SK-N-SH (cell line): ENCODE measurements around the gene C1orf174. TPM values are rescaled to one million over a fixed set of nuclear protein-coding genes. Genes with fewer than 3 reads are reported as not detected.

ENCODE experiments used
- CTCF ChIA-PET: fragments of 300-600, 350-600 bp; formaldehyde crosslinking; extraction: SDS; loops from one replicate; lab custom pipeline; 2021; lab: Yijun Ruan, JAX
- POLR2A ChIA-PET: fragments of 350-600 bp; sonication (Branson Sonifier 250); formaldehyde crosslinking; extraction: SDS; loops from one replicate; lab custom pipeline; 2020; ENCODE audit warnings: antibody characterized with exemption, inconsistent platforms; lab: Yijun Ruan, JAX
- DNase-seq: peaks from one replicate; pipeline ENCODE4 v3.0.0; 2012
- H2AFZ ChIP-seq: fragments of 200-600 bp; sonication (generic); 2 replicates; pipeline ENCODE4 v1.8.1; 2016; ENCODE audit warnings: antibody characterized with exemption, mild to moderate bottlenecking, low read depth
- H3F3A ChIP-seq: fragments of 200-600 bp; sonication (generic); replicated peaks from 2 replicates; pipeline ENCODE3; 2016; ENCODE audit warnings: antibody characterized with exemption, mild to moderate bottlenecking; ENCODE audit not compliant: insufficient read depth
- H3K27ac ChIP-seq, 2 experiments: fragments of 200-500 bp in 1 of 2; fragments of 200-600 bp in 1 of 2; sonication (Bioruptor generic) in 1 of 2; sonication (generic), shearing (Covaris generic) in 1 of 2; 2 replicates each; pipeline versions ENCODE4 v1.5.1 to v1.6.1; 2014 to 2016; ENCODE audit warnings: low read depth in 2 of 2, inconsistent platforms in 1 of 2, low read length in 1 of 2, mild to moderate bottlenecking in 1 of 2, mixed read lengths in 1 of 2
- H3K27me3 ChIP-seq: fragments of 200-600 bp; sonication (generic), shearing (Covaris generic); 2 replicates; pipeline ENCODE4 v1.6.1; 2016; ENCODE audit warnings: mixed run types; ENCODE audit not compliant: insufficient read depth
- H3K36me3 ChIP-seq, 2 experiments: fragments of 200-500 bp in 1 of 2; fragments of 200-600 bp in 1 of 2; sonication (Bioruptor generic) in 1 of 2; sonication (generic) in 1 of 2; replicated peaks in 1 of 2; 2 replicates each; pipeline versions ENCODE3 to v1.5.1; 2014 to 2016; ENCODE audit warnings: low read length in 1 of 2, mild to moderate bottlenecking in 1 of 2; ENCODE audit not compliant: insufficient read depth in 2 of 2, control insufficient read depth in 1 of 2
- H3K4me1 ChIP-seq, 2 experiments: fragments of 200-500 bp in 1 of 2; fragments of 200-600 bp in 1 of 2; sonication (Bioruptor generic) in 1 of 2; sonication (generic), shearing (Covaris generic) in 1 of 2; 2 replicates each; pipeline versions ENCODE4 v1.5.1 to v1.6.1; 2014 to 2016; ENCODE audit warnings: low read depth in 1 of 2, low read length in 1 of 2, mixed run types in 1 of 2; ENCODE audit not compliant: insufficient read depth in 2 of 2, control insufficient read depth in 1 of 2
- H3K4me2 ChIP-seq: fragments of 200-600 bp; sonication (generic), shearing (Covaris generic); 2 replicates; pipeline ENCODE4 v1.6.1; 2017; ENCODE audit warnings: mixed run types
- H3K4me3 ChIP-seq, 2 experiments: fragments of 200-500 bp in 1 of 2; fragments of 200-600 bp in 1 of 2; sonication (Bioruptor generic) in 1 of 2; sonication (generic), shearing (Covaris generic) in 1 of 2; 2 replicates each; pipeline versions ENCODE4 v1.5.1 to v1.8.1; 2014 to 2016; ENCODE audit warnings: low read depth in 2 of 2, inconsistent platforms in 1 of 2, low read length in 1 of 2, mild to moderate bottlenecking in 1 of 2, mixed read lengths in 1 of 2, moderate library complexity in 1 of 2
- H3K79me2 ChIP-seq: fragments of 200-600 bp; sonication (generic); 2 replicates; pipeline ENCODE4 v1.8.1; 2017; ENCODE audit warnings: mild to moderate bottlenecking; ENCODE audit not compliant: insufficient read depth
- H3K9ac ChIP-seq: fragments of 200-600 bp; sonication (generic); 2 replicates; pipeline ENCODE4 v1.6.1; 2017; ENCODE audit warnings: mixed run types
- H3K9me2 ChIP-seq: fragments of 200-600 bp; sonication (generic); 2 replicates; pipeline ENCODE4 v1.6.1; 2017; ENCODE audit warnings: mixed run types
- H3K9me3 ChIP-seq: fragments of 200-600 bp; sonication (generic); 2 replicates; pipeline ENCODE4 v1.6.1; 2017; ENCODE audit warnings: mixed run types, mild to moderate bottlenecking, moderate library complexity
- H4K20me1 ChIP-seq: fragments of 200-600 bp; sonication (generic); 2 replicates; pipeline ENCODE4 v1.6.1; 2017; ENCODE audit warnings: mild to moderate bottlenecking, mixed run types; ENCODE audit not compliant: insufficient read depth
- CHD2 ChIP-seq: fragments of 150-350 bp; IDR thresholded peaks from 2 replicates; pipeline ENCODE4 v1.6.1; 2018; ENCODE audit warnings: low read length; ENCODE audit not compliant: partially characterized antibody
- GABPA ChIP-seq: IDR thresholded peaks from 2 replicates; pipeline ENCODE4 v1.4.0; 2012; ENCODE audit warnings: low read depth, mild to moderate bottlenecking
- JUND ChIP-seq: IDR thresholded peaks from 2 replicates; pipeline ENCODE4 v1.4.0; 2012
- MEF2A ChIP-seq: IDR thresholded peaks from 2 replicates; pipeline ENCODE4 v1.4.0; 2012; ENCODE audit warnings: low read depth, borderline replicate concordance
- NFIC ChIP-seq: IDR thresholded peaks from 2 replicates; pipeline ENCODE4 v1.4.0; 2012; ENCODE audit warnings: borderline replicate concordance
- PBX3 ChIP-seq: IDR thresholded peaks from 2 replicates; pipeline ENCODE4; 2012
- POLR2AphosphoS5 ChIP-seq: IDR thresholded peaks from 2 replicates; pipeline ENCODE4 v1.6.1; 2012; ENCODE audit warnings: low read depth, low read length
- RAD21 ChIP-seq: IDR thresholded peaks from 2 replicates; pipeline ENCODE4 v1.6.1; 2012; ENCODE audit warnings: mild to moderate bottlenecking, low read length
- RCOR1 ChIP-seq: fragments of 150-350 bp; IDR thresholded peaks from 2 replicates; pipeline ENCODE4 v1.6.1; 2017; ENCODE audit warnings: antibody characterized with exemption, low read length
- RXRA ChIP-seq: IDR thresholded peaks from 2 replicates; pipeline ENCODE4 v1.4.0; 2012; ENCODE audit warnings: low read depth, mild to moderate bottlenecking, borderline replicate concordance
- SIN3A ChIP-seq: IDR thresholded peaks from 2 replicates; pipeline ENCODE4 v1.6.1; 2012; ENCODE audit warnings: low read depth, mild to moderate bottlenecking, low read length, moderate library complexity, borderline replicate concordance
- TAF1 ChIP-seq: IDR thresholded peaks from 2 replicates; pipeline ENCODE4 v1.6.1; 2012; ENCODE audit warnings: low read depth, mild to moderate bottlenecking, low read length, moderate library complexity, borderline replicate concordance
- TEAD4 ChIP-seq: IDR thresholded peaks from 2 replicates; pipeline ENCODE4 v1.4.0; 2012; ENCODE audit warnings: mild to moderate bottlenecking, borderline replicate concordance; ENCODE audit not compliant: insufficient read depth
- USF2 ChIP-seq: fragments of 150-350 bp; IDR thresholded peaks from 2 replicates; pipeline ENCODE4 v1.6.1; 2017; ENCODE audit warnings: antibody characterized with exemption, low read length, low read depth, borderline replicate concordance
- ZBTB33 ChIP-seq: IDR thresholded peaks from 2 replicates; pipeline ENCODE4 v1.4.0; 2012; ENCODE audit warnings: low read depth, borderline replicate concordance
- WGBS: methylation state at CpG from one replicate; pipeline ENCODE4 v1.1.6; 2017; ENCODE audit warnings: low lambda C conversion rate; 5-methylcytosine and 5-hydroxymethylcytosine counted together
- polyA plus RNA-seq, 3 experiments: library from polyadenylated mRNA; depleted of rRNA; stranded (reverse); fragments of >200 nt; gene quantifications; 2 replicates each; pipeline ENCODE4 v1.2.3, GENCODE V29; 2012
- TF ChIP-seq, protein P1 (sequence below): fragments of 200-600 bp; sonication (generic); IDR thresholded peaks from 2 replicates; pipeline ENCODE4 v1.6.1; 2017; ENCODE audit warnings: antibody characterized with exemption, mild to moderate bottlenecking, moderate library complexity

The C1orf174 gene
- polyA plus RNA-seq, 1 of the 3 experiments (the other 2 are of a cell fraction): 21.4 TPM

- ChIA-PET CTCF (no interaction called here), POLR2A (no interaction called here)
- Histone ChIP-seq H3K27ac (no peak overlapping the region), H3K9me2 (no peaks in the 10 kb centered on the region), H3K4me3 (no peak overlapping the region), H3K4me2 (no peak overlapping the region), H3K9ac (no peak overlapping the region), H3K4me1 (no peaks in the 10 kb centered on the region), H2AFZ (no peak overlapping the region), H3K36me3 (peaks cover 3 to 35% of the 10 kb centered on the region in 2 experiments), H3F3A (no peaks in the 10 kb centered on the region), H3K27me3 (no peaks in the 10 kb centered on the region), H3K79me2 (no peaks in the 10 kb centered on the region), H3K9me3 (no peaks in the 10 kb centered on the region), H4K20me1 (no peaks in the 10 kb centered on the region)
- 83% methylated on average over 8 of the region's 8 CpGs for whole genome bisulfite sequencing
- no peak for TF ChIP-seq GABPA
- TF ChIP-seq RAD21: no peak
- TF ChIP-seq SIN3A: no peak
- no peak for TF ChIP-seq JUND
- TF ChIP-seq CHD2: no peak
- TF ChIP-seq TAF1: no peak
- no peak for TF ChIP-seq POLR2AphosphoS5
- no peak for TF ChIP-seq RCOR1
- no peak for TF ChIP-seq TEAD4
- no peak for TF ChIP-seq MEF2A
- TF ChIP-seq NFIC: no peak
- TF ChIP-seq PBX3: no peak
- no peak for TF ChIP-seq USF2
- TF ChIP-seq ZBTB33: no peak
- TF ChIP-seq, protein P1, sequence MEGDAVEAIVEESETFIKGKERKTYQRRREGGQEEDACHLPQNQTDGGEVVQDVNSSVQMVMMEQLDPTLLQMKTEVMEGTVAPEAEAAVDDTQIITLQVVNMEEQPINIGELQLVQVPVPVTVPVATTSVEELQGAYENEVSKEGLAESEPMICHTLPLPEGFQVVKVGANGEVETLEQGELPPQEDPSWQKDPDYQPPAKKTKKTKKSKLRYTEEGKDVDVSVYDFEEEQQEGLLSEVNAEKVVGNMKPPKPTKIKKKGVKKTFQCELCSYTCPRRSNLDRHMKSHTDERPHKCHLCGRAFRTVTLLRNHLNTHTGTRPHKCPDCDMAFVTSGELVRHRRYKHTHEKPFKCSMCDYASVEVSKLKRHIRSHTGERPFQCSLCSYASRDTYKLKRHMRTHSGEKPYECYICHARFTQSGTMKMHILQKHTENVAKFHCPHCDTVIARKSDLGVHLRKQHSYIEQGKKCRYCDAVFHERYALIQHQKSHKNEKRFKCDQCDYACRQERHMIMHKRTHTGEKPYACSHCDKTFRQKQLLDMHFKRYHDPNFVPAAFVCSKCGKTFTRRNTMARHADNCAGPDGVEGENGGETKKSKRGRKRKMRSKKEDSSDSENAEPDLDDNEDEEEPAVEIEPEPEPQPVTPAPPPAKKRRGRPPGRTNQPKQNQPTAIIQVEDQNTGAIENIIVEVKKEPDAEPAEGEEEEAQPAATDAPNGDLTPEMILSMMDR: no peak
- no peak for TF ChIP-seq RXRA
- DNase-seq: no peak
These were observed 13.4 kb downstream of the C1orf174 start for GRCh38 chr1:3886691-3887090.
